A172 (cell line): ENCODE results near the gene EHBP1. TPM values are rescaled to one million over a fixed set of nuclear protein-coding genes. Genes with fewer than 3 reads are reported as not detected.
"Not testable (repeated sequence)": the region's sequence is repeated elsewhere in the genome, so short reads cannot be mapped to it uniquely, and the experiment has no call there.

Experiments
- DNase-seq: peaks from one replicate; pipeline ENCODE4 v3.0.0-alpha.2; 2015; ENCODE audit warnings: low spot score
- total RNA-seq: library from RNA; depleted of rRNA; stranded (reverse); fragments of >200 nt; shearing (Covaris generic); gene quantifications from 2 replicates; pipeline ENCODE4 v1.2.3, GENCODE V29; 2014

EHBP1 gene
- total RNA-seq, 1 experiment from 2014 or later = 47.2 TPM

DNA sequence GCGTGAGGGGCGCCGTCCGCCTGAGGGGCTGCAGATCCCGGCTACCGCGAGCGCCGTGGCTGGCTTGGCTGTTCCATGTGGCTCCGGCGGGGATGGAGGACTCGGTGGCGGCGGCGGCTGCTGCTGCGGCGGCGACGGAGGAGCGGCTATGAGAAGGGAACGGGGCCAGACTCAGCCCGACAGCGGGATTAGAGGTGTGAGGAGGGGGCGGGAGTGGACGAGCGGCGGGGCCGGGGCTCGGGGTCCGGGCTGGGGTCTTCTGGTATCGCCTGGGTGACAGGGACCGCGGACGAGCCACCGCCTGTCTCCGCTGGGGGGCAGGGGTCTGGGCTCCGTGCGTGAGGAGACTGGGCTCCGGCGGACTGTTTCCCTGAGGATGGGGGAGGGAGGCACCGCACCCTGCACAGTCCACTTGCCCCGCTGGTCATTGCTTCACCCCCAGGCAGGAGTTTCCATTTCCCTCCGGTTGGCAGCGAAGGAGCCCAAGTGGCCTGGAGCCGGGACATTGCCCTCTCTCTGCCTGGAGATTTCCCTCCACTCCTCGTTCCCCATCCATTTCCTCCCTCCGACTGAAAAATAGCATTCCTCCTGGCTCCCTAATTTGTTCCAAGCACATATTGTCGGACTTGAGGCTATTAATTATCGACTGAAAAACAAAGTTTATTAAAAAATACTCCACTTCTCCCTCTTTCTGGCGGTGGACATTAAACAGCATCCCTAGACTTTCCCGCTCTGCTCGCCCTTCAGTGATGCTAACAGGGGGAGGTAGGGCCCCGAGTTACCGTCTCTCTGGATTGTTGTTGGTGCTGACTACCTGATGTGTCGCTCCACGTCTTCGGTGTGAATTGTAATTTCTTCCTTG, 577 bp downstream of the EHBP1 start:
- peak; percentile 54 for DNase-seq

DNA sequence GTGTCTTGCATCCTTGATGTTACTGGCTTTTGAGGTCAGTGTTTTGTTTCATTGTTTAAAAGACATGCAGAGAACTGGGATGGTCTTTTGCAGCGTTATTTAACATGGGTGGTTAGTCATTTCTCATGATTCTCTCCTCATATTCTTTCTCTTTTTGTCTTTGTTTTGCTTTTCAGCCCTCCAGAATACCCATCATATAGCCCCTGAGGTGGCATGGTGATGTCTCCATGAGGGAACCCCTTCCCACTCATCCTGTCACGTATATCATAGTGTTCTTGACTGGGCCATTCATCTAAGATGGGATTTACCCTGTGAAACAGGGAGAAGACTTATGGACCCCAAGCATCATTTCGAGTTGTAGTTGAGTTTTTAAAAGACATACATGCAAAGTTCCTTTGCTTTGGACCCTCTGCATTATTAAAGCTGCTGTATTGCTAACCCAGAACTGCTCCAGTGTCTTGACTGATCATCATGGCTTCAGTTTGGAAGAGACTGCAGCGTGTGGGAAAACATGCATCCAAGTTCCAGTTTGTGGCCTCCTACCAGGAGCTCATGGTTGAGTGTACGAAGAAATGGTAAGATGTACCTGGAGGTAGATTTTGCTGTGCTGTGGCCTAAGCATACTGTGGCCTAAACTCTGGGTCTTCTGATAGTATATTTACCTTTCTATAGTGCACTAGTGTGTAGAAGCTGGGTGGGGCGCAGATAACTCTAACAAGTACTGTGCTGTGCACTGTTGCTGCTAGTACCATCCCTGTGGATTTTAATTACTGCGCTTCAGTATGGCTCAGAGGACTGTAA, 1.4 kb downstream of the EHBP1 start:
- no peak for DNase-seq

- no peak for DNase-seq
Measured at GRCh38 chr2:62708751-62709150, 3.2 kb downstream of the EHBP1 start.

GRCh38 chr2:62711832-62712494, 6.5 kb downstream of the EHBP1 start:
- DNase-seq = no peak

DNA sequence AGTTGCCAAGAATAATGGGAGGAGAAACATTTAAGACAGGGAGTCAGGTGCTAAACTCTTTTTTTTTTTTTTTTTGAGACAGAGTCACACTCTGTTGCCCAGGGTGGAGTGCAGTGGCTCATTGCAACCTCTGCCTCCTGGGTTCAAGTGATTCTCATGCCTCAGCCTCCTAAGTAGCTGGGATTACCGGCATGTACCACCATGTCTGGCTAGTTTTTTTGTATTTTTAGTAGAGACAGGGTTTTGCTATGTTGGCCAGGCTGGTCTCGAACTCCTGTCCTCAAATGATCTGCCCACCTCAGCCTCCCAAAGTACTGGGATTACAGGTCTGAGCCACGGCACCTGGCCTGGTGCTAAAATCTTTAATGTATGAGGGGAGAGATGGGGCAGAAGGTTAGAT, 7.7 kb downstream of the EHBP1 start:
- not testable (repeated sequence) for DNase-seq

DNA sequence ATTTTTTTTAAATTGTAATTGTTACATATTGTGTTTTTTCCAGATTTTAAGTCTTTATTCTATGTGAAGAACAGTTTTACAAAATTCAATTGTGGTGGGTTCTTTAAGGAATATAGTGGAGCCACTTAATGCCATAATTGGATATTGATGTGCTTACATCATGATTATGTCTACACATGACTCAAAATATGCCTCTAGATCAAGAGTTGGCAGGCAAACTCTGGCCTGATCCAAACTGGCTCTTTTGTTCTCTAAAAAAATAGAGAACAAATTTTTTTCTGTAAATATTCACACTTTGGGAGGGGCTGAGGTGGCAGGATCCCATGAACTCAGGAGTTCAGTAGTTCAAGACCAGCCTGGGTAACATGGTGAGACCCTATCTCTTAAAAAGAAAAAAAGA, 8.3 kb downstream of the EHBP1 start:
- no peak for DNase-seq

DNA sequence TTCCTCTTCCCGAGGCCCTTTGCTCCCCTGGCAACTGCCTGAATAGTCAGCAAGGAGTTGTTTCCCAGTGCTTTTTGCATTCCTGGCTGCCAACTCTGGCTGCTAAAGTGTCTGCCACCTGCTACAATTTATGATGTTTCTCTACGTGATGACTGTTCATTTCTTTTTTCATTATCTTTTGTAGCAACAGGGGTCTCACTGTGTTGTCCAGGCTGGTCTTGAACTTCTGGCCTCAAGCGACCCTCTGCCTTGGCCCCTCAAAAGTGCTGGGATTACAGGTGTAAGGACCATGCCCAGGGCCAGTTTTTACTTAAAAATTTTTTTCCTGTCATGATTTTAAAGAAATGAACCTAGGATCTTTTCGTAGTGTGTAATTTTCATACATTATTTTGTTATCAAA, 11.3 kb downstream of the EHBP1 start:
- no peak for DNase-seq

- DNase-seq = no peak
Measured at GRCh38 chr2:62717503-62718081, 12.1 kb downstream of the EHBP1 start.

GRCh38 chr2:62718225-62718822, 12.8 kb downstream of the EHBP1 start:
- DNase-seq = no peak

GRCh38 chr2:62719757-62720156, 14.2 kb downstream of the EHBP1 start:
- DNase-seq = no peak

DNA sequence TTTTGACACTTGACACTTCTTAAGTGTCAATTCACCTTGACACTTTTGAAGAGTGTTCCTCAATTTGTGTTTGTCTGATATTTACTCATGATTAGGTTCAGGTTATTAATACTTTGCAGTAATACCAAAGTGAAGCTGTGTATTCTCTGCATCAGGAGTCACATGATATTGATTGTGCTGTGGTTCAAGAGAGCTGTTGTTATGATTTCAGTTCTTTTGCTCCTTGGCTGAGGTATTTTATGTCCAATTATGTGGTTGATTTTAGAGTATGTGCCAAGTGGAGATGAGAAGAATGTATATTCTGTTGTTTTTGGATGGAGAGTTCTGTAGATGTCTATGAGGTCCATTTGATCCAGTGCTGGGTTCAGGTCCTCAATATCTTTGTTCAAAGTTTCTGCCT, 17.2 kb downstream of the EHBP1 start:
- no peak for DNase-seq

DNA sequence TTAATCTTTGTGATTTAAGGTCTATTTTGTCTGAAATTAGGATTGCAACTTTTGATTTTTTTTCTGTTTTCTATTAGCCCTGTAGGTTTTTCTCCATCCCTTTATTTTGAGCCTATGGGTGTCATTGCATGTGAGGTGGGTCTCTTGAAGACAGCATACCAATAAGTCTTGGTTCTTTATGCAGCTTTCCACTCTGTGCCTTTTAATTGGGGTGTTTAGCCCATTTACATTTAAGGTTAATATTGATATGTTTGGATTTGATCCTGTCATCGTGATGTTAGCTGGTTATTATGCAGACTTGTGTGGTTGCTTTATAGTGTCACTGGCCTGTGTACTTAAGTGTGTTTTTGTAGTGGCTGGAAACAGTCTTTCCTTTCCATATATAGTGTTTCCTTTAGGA, 17.7 kb downstream of the EHBP1 start:
- DNase-seq = no peak

GRCh38 chr2:62724106-62724505, 18.6 kb downstream of the EHBP1 start:
- no peak for DNase-seq

GRCh38 chr2:62724886-62725711, 19.6 kb downstream of the EHBP1 start:
- no peak for DNase-seq

DNA sequence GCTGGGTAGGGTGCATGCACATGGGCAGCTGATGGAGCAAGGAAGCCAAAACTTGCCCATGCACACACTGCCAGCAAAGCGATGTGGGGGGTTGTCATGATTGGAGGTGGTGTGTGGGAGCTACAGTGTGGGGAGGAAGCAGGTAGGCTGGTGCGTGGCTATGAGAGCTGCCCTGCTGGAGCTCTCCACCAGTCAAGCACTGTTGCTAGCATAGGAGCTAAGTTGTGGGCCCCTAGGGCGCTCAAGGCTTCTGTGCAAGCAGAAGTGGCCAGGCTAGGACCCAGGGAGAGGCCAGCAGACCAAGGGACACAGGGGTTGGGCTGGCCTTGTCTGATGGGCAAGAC, 20.2 kb downstream of the EHBP1 start:
- DNase-seq = no peak

GRCh38 chr2:62727259-62727867, 21.9 kb downstream of the EHBP1 start:
- no peak for DNase-seq

DNA sequence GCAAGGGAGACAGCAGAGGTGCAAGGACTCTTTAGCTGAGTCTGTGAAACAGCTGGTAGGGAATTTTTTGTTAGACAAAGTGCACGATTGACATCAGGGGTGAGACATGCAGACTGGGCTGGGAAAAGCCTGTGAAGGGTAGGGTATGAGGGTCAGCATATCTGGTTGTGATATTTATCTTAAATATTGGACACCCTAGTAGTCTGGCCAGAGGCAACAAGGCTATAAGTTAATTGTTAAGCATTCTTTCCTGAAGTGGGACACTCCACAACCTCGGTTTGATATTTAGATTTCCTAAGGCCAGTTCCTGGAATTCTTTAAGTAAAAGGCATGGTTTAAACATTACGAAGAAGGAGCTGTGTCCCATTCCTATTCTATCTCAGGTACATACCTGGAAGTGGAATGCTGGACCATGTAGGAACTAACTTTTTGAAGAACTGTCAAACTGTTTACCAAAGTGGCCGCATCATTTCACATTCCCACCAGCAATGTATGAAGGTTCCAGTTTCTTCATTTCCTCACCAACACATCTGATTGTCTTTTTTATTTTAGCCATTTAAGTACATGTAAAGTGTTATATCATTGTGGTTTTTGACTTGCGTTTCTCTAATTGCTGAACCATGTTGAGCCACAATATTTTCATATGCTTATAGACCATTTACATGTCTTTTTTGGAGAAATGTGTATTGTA, 22.5 kb downstream of the EHBP1 start:
- no peak for DNase-seq

GRCh38 chr2:62731275-62731674, 25.8 kb downstream of the EHBP1 start:
- no peak for DNase-seq

GRCh38 chr2:62732262-62732777, 26.8 kb downstream of the EHBP1 start:
- DNase-seq = no peak

DNA sequence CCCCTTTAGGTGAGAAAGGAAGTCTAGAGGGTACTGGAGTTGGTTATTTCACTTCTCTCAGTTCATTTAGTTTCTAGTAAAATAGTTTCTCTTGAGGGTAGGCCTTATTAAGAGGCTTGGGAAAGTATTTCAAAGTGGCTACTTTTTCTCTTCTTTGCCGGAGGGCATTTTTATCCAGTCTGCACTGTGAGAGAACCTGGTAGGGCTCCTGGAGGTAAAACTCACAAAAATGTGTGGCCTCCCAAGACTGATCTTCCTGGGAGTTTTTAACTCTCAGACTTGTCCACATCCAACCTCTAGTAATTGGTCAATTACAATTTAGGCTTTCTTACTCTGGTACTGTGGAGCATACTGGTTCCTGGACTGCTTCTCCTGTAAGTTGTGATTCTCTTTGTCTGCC, 28.0 kb downstream of the EHBP1 start:
- no peak for DNase-seq
